Suppressor macrophage treated with lipopolysaccharide for 4 hours (primary cell): Measurements from ENCODE around the gene ARHGAP9.
"Not testable (repeated sequence)": the region's sequence is repeated elsewhere in the genome, so short reads cannot be mapped to it uniquely, and the experiment has no call there.

Experiments
- DNase-seq: peaks from one replicate; pipeline ENCODE4 v3.0.0-alpha.2; 2020

ARHGAP9 gene

DNA sequence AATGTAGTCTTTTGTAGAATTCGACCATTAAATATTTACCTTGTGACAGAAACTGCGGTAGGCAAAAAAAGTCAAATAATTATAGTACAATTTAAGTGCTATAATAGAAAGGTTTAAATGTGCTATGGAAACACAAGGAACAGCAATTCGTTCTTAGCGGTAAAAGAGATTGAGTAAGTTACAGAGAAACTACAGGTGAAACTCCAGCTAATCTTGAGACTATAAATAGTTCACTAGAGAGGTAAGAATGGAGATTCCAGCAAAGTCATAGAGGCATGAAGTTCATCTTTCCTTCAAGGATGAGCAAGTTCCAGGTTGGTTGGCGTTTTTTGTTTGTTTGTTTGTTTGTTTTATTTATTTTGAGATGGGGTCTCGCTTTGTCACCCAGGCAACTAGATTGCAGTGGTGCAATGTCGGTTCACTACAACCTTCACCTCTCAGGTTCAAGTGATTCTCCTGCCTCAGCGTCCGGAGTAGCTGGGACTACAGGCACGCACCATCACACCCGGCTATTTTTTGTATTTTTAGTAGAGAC, 47.9 kb downstream of the ARHGAP9 start:
- no peak for DNase-seq

DNA sequence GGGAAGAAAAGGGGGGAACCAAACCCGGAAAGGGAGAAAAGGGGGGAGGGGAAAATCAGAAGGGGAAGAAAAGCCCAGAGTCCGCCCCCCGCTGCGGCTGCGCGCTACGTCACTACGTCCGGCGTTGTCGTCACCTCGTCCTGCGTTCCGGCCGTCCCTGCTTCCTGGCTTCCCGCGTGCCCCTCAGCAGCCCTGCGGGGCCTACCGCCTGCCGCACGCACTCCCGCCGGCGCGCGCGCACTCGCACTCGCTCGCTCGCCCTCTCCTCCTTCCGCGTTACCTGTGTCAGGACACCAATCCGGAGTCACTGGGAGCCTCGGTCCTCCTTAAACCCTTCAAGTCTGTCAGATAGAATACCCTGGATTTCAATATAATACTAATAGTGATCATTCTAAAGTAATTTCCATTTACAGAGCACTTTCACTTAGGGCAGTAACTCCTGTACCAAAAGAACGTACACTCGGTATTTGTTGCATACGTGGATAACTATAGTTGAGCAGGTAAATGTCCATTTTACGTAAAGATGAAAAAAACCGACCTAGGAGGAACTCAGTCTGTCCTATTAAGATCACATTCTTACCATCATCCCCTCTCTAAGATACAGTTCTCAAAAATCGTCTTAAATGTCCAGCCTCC, 48.6 kb downstream of the ARHGAP9 start, which contains the start of gene R3HDM2:
Gene R3HDM2 (minus strand): TSS at position 113 of the 636 bp plus-strand sequence. CDS start 120,615 bp downstream, outside the sequence.
- DNase-seq, result peak; percentile 98

DNA sequence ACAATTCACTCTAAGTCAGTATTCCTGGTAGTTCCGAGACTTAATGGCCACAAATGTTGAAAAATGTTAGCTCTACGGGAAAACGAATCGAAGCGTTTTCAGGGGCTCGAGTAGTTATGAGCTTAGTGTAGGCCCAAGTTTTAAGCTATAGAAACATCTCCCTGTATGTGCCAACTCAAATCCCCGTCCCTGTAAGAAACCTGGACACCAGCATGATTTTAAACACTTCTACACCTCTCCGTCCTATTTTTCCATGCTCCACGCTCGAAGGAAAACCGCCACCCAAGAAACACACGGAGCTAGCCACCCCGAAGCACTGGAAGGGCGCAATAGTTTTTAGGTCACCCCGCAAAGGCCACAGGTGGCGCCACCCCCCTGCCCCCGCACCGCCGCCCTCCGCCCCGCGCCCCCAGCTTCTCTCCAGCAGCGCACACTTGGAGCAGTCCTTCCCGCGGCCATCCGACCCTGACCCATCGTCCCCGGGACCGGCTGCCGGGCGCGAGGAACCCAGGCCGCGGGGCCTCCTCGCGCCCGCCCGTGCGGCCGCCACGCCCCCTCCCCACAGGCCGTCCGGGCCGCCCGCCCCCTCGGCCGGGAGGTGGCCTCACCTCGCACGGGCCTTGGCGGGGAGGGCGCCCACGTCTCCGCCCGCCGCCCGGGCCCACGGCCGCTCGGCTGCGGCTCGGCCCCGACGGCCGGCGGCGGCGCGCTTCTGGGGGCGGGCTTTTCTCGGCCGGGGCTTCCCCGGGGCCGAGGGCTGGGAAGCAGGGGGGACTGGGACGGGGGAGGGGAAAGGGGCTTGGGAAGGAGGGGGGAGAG, 49.3 kb downstream of the ARHGAP9 start:
- peak; percentile 13 for DNase-seq

DNA sequence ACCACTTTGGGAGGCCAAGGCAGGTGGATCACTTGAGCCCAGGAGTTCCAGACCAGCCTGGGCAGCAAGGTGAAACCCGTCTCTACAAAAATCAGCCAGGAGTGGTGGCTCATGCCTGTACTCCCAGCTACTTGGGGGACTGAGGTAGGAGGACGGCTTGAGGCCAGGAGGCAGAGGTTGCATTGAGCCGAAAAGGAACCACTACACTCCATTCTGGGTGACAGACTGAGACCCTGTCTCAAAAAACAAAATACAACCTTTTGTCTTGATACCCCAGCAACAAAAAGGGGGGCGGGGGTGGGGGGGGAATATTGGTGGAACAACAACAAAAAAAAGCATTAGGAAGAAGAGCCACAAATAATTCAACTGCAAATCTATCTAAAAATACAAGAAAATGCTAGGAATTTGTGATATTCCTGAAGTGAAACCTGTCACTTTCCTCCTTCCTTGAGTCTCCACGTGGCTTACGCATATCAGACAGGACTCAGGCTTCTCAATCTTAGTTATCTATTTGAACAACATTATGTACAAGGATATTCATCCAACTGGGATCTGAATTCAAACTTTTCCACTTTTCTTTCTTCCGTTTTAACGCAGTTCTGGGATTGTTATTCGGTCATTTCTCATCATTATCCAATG, 50.1 kb downstream of the ARHGAP9 start:
- DNase-seq, result peak; percentile 19

DNA sequence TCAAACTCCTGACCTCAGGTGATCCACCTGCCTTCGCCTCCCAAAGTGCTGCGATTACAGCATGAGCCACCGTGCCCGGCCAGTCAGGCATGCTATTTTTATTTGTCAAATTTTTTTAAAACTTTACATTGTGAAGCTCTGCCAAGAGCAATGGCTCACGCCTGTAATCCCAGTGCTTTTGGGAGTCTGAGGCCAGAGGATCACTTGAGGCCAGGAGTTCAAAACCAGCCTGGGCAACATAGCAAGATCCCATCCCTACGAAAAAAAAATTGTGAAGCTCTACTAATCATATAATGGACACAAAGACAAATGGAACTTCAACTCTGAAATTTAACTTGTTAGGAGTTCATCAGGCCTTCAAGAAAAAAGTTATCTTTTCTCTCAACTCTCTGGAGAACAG, 50.7 kb downstream of the ARHGAP9 start:
- DNase-seq, result no peak

DNA sequence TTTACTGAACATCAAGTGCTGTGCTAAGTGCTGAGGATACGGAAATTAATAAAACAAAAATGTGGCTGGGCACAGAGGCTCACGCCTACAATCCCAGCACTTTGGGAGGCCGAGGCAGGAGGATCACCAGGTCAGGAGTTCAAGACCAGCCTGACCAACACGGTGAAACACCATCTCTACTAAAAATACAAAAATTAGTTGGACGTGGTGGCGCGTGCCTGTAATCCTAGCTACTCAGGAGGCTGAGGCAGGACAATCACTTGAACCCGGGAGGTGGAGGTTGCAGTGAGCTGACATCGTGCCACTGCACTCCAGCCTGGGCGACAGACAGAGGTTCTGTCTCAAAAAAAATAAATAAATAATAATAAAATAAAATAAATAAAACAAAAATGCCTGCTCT, 52.7 kb downstream of the ARHGAP9 start:
- not testable (repeated sequence) for DNase-seq
